ENCODE data around the gene RSU1. TPM values are rescaled to one million over a fixed set of nuclear protein-coding genes. Genes with fewer than 3 reads are reported as not detected.

Gene RSU1
- polyA plus RNA-seq, 4 donors = 19.2 to 37.0 (median 21.7) TPM

GRCh38 chr10:16597656-16598055 lies 219.6 kb downstream of the RSU1 start:
- no peak for FAIRE-seq
- WGBS, 3 donors = 91 to 97% (median 95%) methylated on average over 11 of the region's 11 CpGs
- Histone ChIP-seq H3K27me3 (ENCODE audit: control insufficient read depth in 3 of 3, insufficient read depth in 3 of 3, low read length in 3 of 3) (no peaks in the 10 kb centered on the region), H3K4me3 (ENCODE audit: low read depth in 1 of 3, low read length in 3 of 3) (no peak overlapping the region), H3K27ac (ENCODE audit: low read depth in 1 of 3, low read length in 2 of 3) (no peak overlapping the region), H3K4me1 (ENCODE audit: control insufficient read depth in 3 of 3, insufficient read depth in 2 of 3, low read depth in 1 of 3, low read length in 2 of 3) (no peaks in the 10 kb centered on the region), H3K36me3 (ENCODE audit: control insufficient read depth in 3 of 3, insufficient read depth in 2 of 3, low read depth in 1 of 3, low read length in 3 of 3) (peaks cover 0 to 9% (median 0%) of the 10 kb centered on the region in 3 donors), H3K9me3 (ENCODE audit: control insufficient read depth in 2 of 2, insufficient read depth in 1 of 2, low read depth in 1 of 2, low read length in 1 of 2) (no peaks in the 10 kb centered on the region)
- DNase-seq = no peak

GRCh38 chr10:16592378-16592777 lies 224.8 kb downstream of the RSU1 start:
- no peaks in the 10 kb centered on the region for H3K27me3 ChIP-seq (ENCODE audit: control insufficient read depth in 3 of 3, insufficient read depth in 3 of 3, low read length in 3 of 3)
- H3K4me1 ChIP-seq (ENCODE audit: control insufficient read depth in 3 of 3, insufficient read depth in 2 of 3, low read depth in 1 of 3, low read length in 2 of 3) = no peaks in the 10 kb centered on the region
- no peak for FAIRE-seq
- no peak overlapping the region for H3K27ac ChIP-seq (ENCODE audit: low read depth in 1 of 3, low read length in 2 of 3)
- no peak for DNase-seq
- peaks cover 0 to 8% (median 0%) of the 10 kb centered on the region in 3 donors for H3K36me3 ChIP-seq (ENCODE audit: control insufficient read depth in 3 of 3, insufficient read depth in 2 of 3, low read depth in 1 of 3, low read length in 3 of 3)
- 84 to 94% (median 88%) methylated on average over 11 of the region's 11 CpGs for WGBS, 3 donors
- no peaks in the 10 kb centered on the region for H3K9me3 ChIP-seq (ENCODE audit: control insufficient read depth in 2 of 2, insufficient read depth in 1 of 2, low read depth in 1 of 2, low read length in 1 of 2)
- no peak overlapping the region for H3K4me3 ChIP-seq (ENCODE audit: low read depth in 1 of 3, low read length in 3 of 3)

- Histone ChIP-seq H3K9me3 (ENCODE audit: control insufficient read depth in 2 of 2, insufficient read depth in 1 of 2, low read depth in 1 of 2, low read length in 1 of 2) (no peaks in the 10 kb centered on the region), H3K27ac (ENCODE audit: low read depth in 1 of 3, low read length in 2 of 3) (no peak overlapping the region), H3K36me3 (ENCODE audit: control insufficient read depth in 3 of 3, insufficient read depth in 2 of 3, low read depth in 1 of 3, low read length in 3 of 3) (no peaks in the 10 kb centered on the region), H3K4me3 (ENCODE audit: low read depth in 1 of 3, low read length in 3 of 3) (no peak overlapping the region), H3K27me3 (ENCODE audit: control insufficient read depth in 3 of 3, insufficient read depth in 3 of 3, low read length in 3 of 3) (no peaks in the 10 kb centered on the region), H3K4me1 (ENCODE audit: control insufficient read depth in 3 of 3, insufficient read depth in 2 of 3, low read depth in 1 of 3, low read length in 2 of 3) (no peaks in the 10 kb centered on the region)
- FAIRE-seq (no peak), DNase-seq (no peak)
- WGBS, 3 donors = 78 to 91% (median 83%) methylated on average over 7 of the region's 7 CpGs
Observed at GRCh38 chr10:16586358-16587138, 230.7 kb downstream of the RSU1 start.

GRCh38 chr10:16585103-16585502 lies 232.1 kb downstream of the RSU1 start:
- FAIRE-seq = no peak
- Histone ChIP-seq H3K4me3 (ENCODE audit: low read depth in 1 of 3, low read length in 3 of 3) (no peak overlapping the region), H3K36me3 (ENCODE audit: control insufficient read depth in 3 of 3, insufficient read depth in 2 of 3, low read depth in 1 of 3, low read length in 3 of 3) (no peaks in the 10 kb centered on the region), H3K27me3 (ENCODE audit: control insufficient read depth in 3 of 3, insufficient read depth in 3 of 3, low read length in 3 of 3) (no peaks in the 10 kb centered on the region), H3K9me3 (ENCODE audit: control insufficient read depth in 2 of 2, insufficient read depth in 1 of 2, low read depth in 1 of 2, low read length in 1 of 2) (no peaks in the 10 kb centered on the region), H3K4me1 (ENCODE audit: control insufficient read depth in 3 of 3, insufficient read depth in 2 of 3, low read depth in 1 of 3, low read length in 2 of 3) (no peaks in the 10 kb centered on the region), H3K27ac (ENCODE audit: low read depth in 1 of 3, low read length in 2 of 3) (no peak overlapping the region)
- DNase-seq = no peak
- WGBS, 3 donors = 61 to 77% (median 73%) methylated on average over 6 of the region's 6 CpGs

- no peak overlapping the region for H3K4me3 ChIP-seq (ENCODE audit: low read depth in 1 of 3, low read length in 3 of 3)
- no peaks in the 10 kb centered on the region for H3K27me3 ChIP-seq (ENCODE audit: control insufficient read depth in 3 of 3, insufficient read depth in 3 of 3, low read length in 3 of 3)
- DNase-seq = no peak
- H3K4me1 ChIP-seq (ENCODE audit: control insufficient read depth in 3 of 3, insufficient read depth in 2 of 3, low read depth in 1 of 3, low read length in 2 of 3) = no peaks in the 10 kb centered on the region
- H3K27ac ChIP-seq (ENCODE audit: low read depth in 1 of 3, low read length in 2 of 3) = no peak overlapping the region
- no peak for FAIRE-seq
- 67 to 74% (median 68%) methylated on average over 10 of the region's 10 CpGs for WGBS, 3 donors
- H3K36me3 ChIP-seq (ENCODE audit: control insufficient read depth in 3 of 3, insufficient read depth in 2 of 3, low read depth in 1 of 3, low read length in 3 of 3) = no peaks in the 10 kb centered on the region
- no peaks in the 10 kb centered on the region for H3K9me3 ChIP-seq (ENCODE audit: control insufficient read depth in 2 of 2, insufficient read depth in 1 of 2, low read depth in 1 of 2, low read length in 1 of 2)
Observed at GRCh38 chr10:16583382-16583781, 233.8 kb downstream of the RSU1 start.

- 77 to 88% (median 83%) methylated on average over 3 of the region's 3 CpGs for WGBS, 3 donors
- H3K4me1 ChIP-seq (ENCODE audit: control insufficient read depth in 3 of 3, insufficient read depth in 2 of 3, low read depth in 1 of 3, low read length in 2 of 3) = no peaks in the 10 kb centered on the region
- no peak for FAIRE-seq
Observed at GRCh38 chr10:16581202-16581601, 236.0 kb downstream of the RSU1 start.

GRCh38 chr10:16570731-16571130 lies 246.5 kb downstream of the RSU1 start:
- 38 to 65% (median 44%) methylated on average over 4 of the region's 4 CpGs for WGBS, 3 donors
- no peak for FAIRE-seq

More at GRCh38 chr10:16581202-16581601, 236.0 kb downstream of the RSU1 start:
- no peak for DNase-seq
- Histone ChIP-seq H3K27ac (ENCODE audit: low read depth in 1 of 3, low read length in 2 of 3) (no peak overlapping the region), H3K4me3 (ENCODE audit: low read depth in 1 of 3, low read length in 3 of 3) (no peak overlapping the region), H3K9me3 (ENCODE audit: control insufficient read depth in 2 of 2, insufficient read depth in 1 of 2, low read depth in 1 of 2, low read length in 1 of 2) (peaks cover 0 to 4% of the 10 kb centered on the region in 2 donors), H3K27me3 (ENCODE audit: control insufficient read depth in 3 of 3, insufficient read depth in 3 of 3, low read length in 3 of 3) (no peaks in the 10 kb centered on the region), H3K36me3 (ENCODE audit: control insufficient read depth in 3 of 3, insufficient read depth in 2 of 3, low read depth in 1 of 3, low read length in 3 of 3) (no peaks in the 10 kb centered on the region)

GRCh38 chr10:16566202-16566805 lies 250.9 kb downstream of the RSU1 start:
- DNase-seq (no peak), FAIRE-seq (no peak)
- Histone ChIP-seq H3K27me3 (ENCODE audit: control insufficient read depth in 3 of 3, insufficient read depth in 3 of 3, low read length in 3 of 3) (no peaks in the 10 kb centered on the region), H3K9me3 (ENCODE audit: control insufficient read depth in 2 of 2, insufficient read depth in 1 of 2, low read depth in 1 of 2, low read length in 1 of 2) (no peaks in the 10 kb centered on the region), H3K4me1 (ENCODE audit: control insufficient read depth in 3 of 3, insufficient read depth in 2 of 3, low read depth in 1 of 3, low read length in 2 of 3) (no peaks in the 10 kb centered on the region), H3K4me3 (ENCODE audit: low read depth in 1 of 3, low read length in 3 of 3) (no peak overlapping the region), H3K27ac (ENCODE audit: low read depth in 1 of 3, low read length in 2 of 3) (no peak overlapping the region), H3K36me3 (ENCODE audit: control insufficient read depth in 3 of 3, insufficient read depth in 2 of 3, low read depth in 1 of 3, low read length in 3 of 3) (no peaks in the 10 kb centered on the region)
- 53 to 58% (median 57%) methylated on average over 7 of the region's 7 CpGs for WGBS, 3 donors

More at GRCh38 chr10:16570731-16571130, 246.5 kb downstream of the RSU1 start:
- no peak for DNase-seq
- no peaks in the 10 kb centered on the region for H3K36me3 ChIP-seq (ENCODE audit: control insufficient read depth in 3 of 3, insufficient read depth in 2 of 3, low read depth in 1 of 3, low read length in 3 of 3)
- H3K27me3 ChIP-seq (ENCODE audit: control insufficient read depth in 3 of 3, insufficient read depth in 3 of 3, low read length in 3 of 3) = no peaks in the 10 kb centered on the region
- H3K27ac ChIP-seq (ENCODE audit: low read depth in 1 of 3, low read length in 2 of 3) = no peak overlapping the region
- H3K4me3 ChIP-seq (ENCODE audit: low read depth in 1 of 3, low read length in 3 of 3) = no peak overlapping the region
- H3K9me3 ChIP-seq (ENCODE audit: control insufficient read depth in 2 of 2, insufficient read depth in 1 of 2, low read depth in 1 of 2, low read length in 1 of 2) = no peaks in the 10 kb centered on the region
- no peaks in the 10 kb centered on the region for H3K4me1 ChIP-seq (ENCODE audit: control insufficient read depth in 3 of 3, insufficient read depth in 2 of 3, low read depth in 1 of 3, low read length in 2 of 3)
